ENCODE data around the gene SLC8A2.

- no peak for TF ChIP-seq MAZ (IDR thresholded peaks at IDR 0.05; ENCODE audit: borderline replicate concordance, low read depth, low read length)
- no peak for TF ChIP-seq CTCF (conservative IDR thresholded peaks at IDR 0.05; ENCODE audit: low read depth, low read length)
- TF ChIP-seq RAD21 (IDR thresholded peaks at IDR 0.05; ENCODE audit: low read length), result no peak
- no peak for TF ChIP-seq POLR2A (IDR thresholded peaks at IDR 0.05; ENCODE audit: low read depth, low read length)
- TF ChIP-seq RFX5 (IDR thresholded peaks at IDR 0.05; ENCODE audit: low read depth, low read length), result no peak
- no peak for TF ChIP-seq CHD1 (IDR thresholded peaks at IDR 0.05; ENCODE audit: low read depth, low read length)
Observed at GRCh38 chr19:47447470-47448359, 24.0 kb downstream of the SLC8A2 start.

Data from IMR-90 (cell line).